Measurements from ENCODE around the gene TMPRSS11F.

GRCh38 chr4:68148800-68149685, 19.4 kb upstream of the TMPRSS11F start:
- no peak for TF ChIP-seq EZH2 (IDR thresholded peaks at IDR 0.05; ENCODE audit: insufficient read depth, low read length)
- TF ChIP-seq CTCF (IDR thresholded peaks at IDR 0.05; ENCODE audit: insufficient read depth, low read depth, low read length): no peak
